Ascending aorta (tissue), 2 donors: Measurements from ENCODE around the gene ING5. TPM values are rescaled to one million over a fixed set of nuclear protein-coding genes. Genes with fewer than 3 reads are reported as not detected.
"Not testable (repeated sequence)": the region's sequence is repeated elsewhere in the genome, so short reads cannot be mapped to it uniquely, and the experiment has no call there.

Source experiments
- DNase-seq, 2 donors: peaks; one replicate each; pipeline ENCODE4 v3.0.0-alpha.2; 2019; ENCODE audit warnings: low spot score in 2 of 2
- H3K27ac ChIP-seq, 2 donors: fragments of 200-600 bp; sonication (generic); one replicate each; pipeline ENCODE4 v1.5.1; 2016 to 2017; ENCODE audit warnings: mild to moderate bottlenecking in 1 of 2
- H3K27me3 ChIP-seq: fragments of 200-600 bp; sonication (generic); one replicate; pipeline ENCODE4 v1.5.1; 2017
- H3K36me3 ChIP-seq, 2 donors: fragments of 200-600 bp; sonication (generic); one replicate each; pipeline ENCODE4 v1.5.1; 2016
- H3K4me1 ChIP-seq, 2 donors: fragments of 200-600 bp; sonication (generic); one replicate each; pipeline ENCODE4 v1.5.1; 2016 to 2017; ENCODE audit warnings: mild to moderate bottlenecking in 1 of 2
- H3K4me3 ChIP-seq, 2 donors: fragments of 200-600 bp; sonication (generic); one replicate each; pipeline ENCODE4 v1.5.1; 2016 to 2017; ENCODE audit warnings: mild to moderate bottlenecking in 1 of 2
- H3K9me3 ChIP-seq, 2 donors: fragments of 200-600 bp; sonication (generic); one replicate each; pipeline ENCODE4 v1.5.1; 2016
- CTCF ChIP-seq, 3 experiments: fragments of 200-600 bp in 2 of 3; fragments of 450-650 bp in 1 of 3; sonication (generic) in 2 of 3; IDR thresholded peaks; one replicate each; pipeline ENCODE4 v1.5.1; 2016 to 2019; ENCODE audit warnings: antibody characterized with exemption in 3 of 3, mild to moderate bottlenecking in 1 of 3, moderate library complexity in 1 of 3
- intact Hi-C: fragments of 100-400 bp; cut with DNase I; formaldehyde crosslinking; loops from one replicate; pipeline ENCODE4 v1.15.1; 2023
- total RNA-seq: library from RNA; depleted of rRNA; stranded (reverse); fragments of >200 nt; gene quantifications from one replicate; pipeline ENCODE4 v1.1.0, GENCODE V29; 2016

Gene ING5
- total RNA-seq, 1 donor from 2014 or later = 38.1 TPM

- Histone ChIP-seq H3K4me3 (no peak overlapping the region), H3K27ac (no peak overlapping the region), H3K4me1 (no peaks in the 10 kb centered on the region), H3K9me3 (no peaks in the 10 kb centered on the region), H3K36me3 (peaks cover 17 to 32% of the 10 kb centered on the region in 2 donors), H3K27me3 (no peaks in the 10 kb centered on the region)
- TF ChIP-seq CTCF (IDR thresholded peaks at IDR 0.05) = no peak
- intact Hi-C loops = no loop called here
- DNase-seq = no peak
These were observed 40.6 kb downstream of the ING5 start for GRCh38 chr2:241742320-241742939.

GRCh38 chr2:241743008-241743407 lies 41.2 kb downstream of the ING5 start:
- H3K9me3 ChIP-seq, intact Hi-C loops, H3K4me3 ChIP-seq, H3K27ac ChIP-seq, H3K27me3 ChIP-seq, H3K4me1 ChIP-seq, DNase-seq: not testable (repeated sequence)
- H3K36me3 ChIP-seq = peaks cover 17 to 32% of the 10 kb centered on the region in 2 donors

- Histone ChIP-seq H3K4me1 (no peaks in the 10 kb centered on the region), H3K36me3 (peaks cover 18 to 33% of the 10 kb centered on the region in 2 donors), H3K27ac (no peak overlapping the region), H3K4me3 (no peak overlapping the region), H3K9me3 (no peaks in the 10 kb centered on the region), H3K27me3 (no peaks in the 10 kb centered on the region)
- TF ChIP-seq CTCF (IDR thresholded peaks at IDR 0.05) = no peak
- intact Hi-C loops = no loop called here
- no peak for DNase-seq
These were observed 41.8 kb downstream of the ING5 start for GRCh38 chr2:241743620-241744019.

- peaks cover 24 to 39% of the 10 kb centered on the region in 2 donors for H3K36me3 ChIP-seq
- no peaks in the 10 kb centered on the region for H3K27me3 ChIP-seq
- no peaks in the 10 kb centered on the region for H3K4me1 ChIP-seq
- no peaks in the 10 kb centered on the region for H3K9me3 ChIP-seq
- no peak overlapping the region for H3K4me3 ChIP-seq
- DNase-seq = no peak
- TF ChIP-seq CTCF (IDR thresholded peaks at IDR 0.05) = no peak
- no peak overlapping the region for H3K27ac ChIP-seq
- intact Hi-C loops = no loop called here
These were observed 42.4 kb downstream of the ING5 start for GRCh38 chr2:241744028-241744754.

GRCh38 chr2:241745276-241745675 lies 43.4 kb downstream of the ING5 start:
- intact Hi-C loops = no loop called here
- Histone ChIP-seq H3K4me3 (no peak overlapping the region), H3K27me3 (no peaks in the 10 kb centered on the region), H3K4me1 (no peaks in the 10 kb centered on the region), H3K27ac (no peak overlapping the region), H3K36me3 (peaks cover 26 to 45% of the 10 kb centered on the region in 2 donors), H3K9me3 (no peaks in the 10 kb centered on the region)
- no peak for DNase-seq
- no peak for TF ChIP-seq CTCF (IDR thresholded peaks at IDR 0.05)

GRCh38 chr2:241746084-241746483 lies 44.2 kb downstream of the ING5 start:
- Histone ChIP-seq H3K9me3 (no peaks in the 10 kb centered on the region), H3K27ac (no peak overlapping the region), H3K4me3 (no peak overlapping the region), H3K4me1 (no peaks in the 10 kb centered on the region), H3K36me3 (peaks cover 26 to 45% of the 10 kb centered on the region in 2 donors), H3K27me3 (no peaks in the 10 kb centered on the region)
- no peak for TF ChIP-seq CTCF (IDR thresholded peaks at IDR 0.05)
- no peak for DNase-seq
- intact Hi-C loops = no loop called here
